ENCODE results near the gene VSTM2L.

DNA sequence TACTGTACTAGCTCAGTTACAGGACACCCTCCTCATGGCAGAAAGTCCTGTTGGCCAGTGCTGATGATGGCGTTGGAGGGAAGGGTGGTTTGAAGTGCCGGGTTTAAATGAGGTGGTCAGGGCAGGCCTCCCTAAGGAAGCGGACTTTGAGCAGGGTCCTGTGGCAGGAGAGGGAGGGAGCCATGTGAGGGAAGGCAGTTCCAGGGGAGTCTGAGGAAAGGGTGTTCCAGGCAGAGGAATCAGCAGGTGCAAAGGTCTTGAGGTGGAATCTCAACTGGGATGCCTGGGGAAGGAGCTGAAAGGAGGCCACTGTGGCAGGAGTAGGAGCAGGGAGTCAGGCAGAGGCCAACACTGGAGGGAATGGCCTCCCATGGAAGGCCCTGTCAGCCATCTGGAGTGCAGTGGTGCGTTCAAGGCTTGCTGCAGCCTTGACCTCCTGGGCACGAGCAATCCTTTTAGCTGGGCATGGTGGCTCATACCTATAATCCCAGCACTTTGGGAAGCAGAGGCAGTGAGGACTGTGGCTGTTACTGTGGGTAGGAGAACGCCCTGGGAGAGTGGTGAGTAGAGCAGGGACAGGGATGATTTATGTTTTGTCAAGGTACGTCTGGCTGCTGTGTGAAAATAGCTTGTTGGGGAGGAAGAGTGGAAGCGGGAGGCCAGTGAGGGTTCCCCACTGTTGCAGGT lies 26.2 kb downstream of the VSTM2L start:
- TF ChIP-seq POLR2AphosphoS5 (IDR thresholded peaks at IDR 0.05) (no peak), POLR2A (IDR thresholded peaks at IDR 0.05) (no peak)
- TF ChIP-seq, protein P1, sequence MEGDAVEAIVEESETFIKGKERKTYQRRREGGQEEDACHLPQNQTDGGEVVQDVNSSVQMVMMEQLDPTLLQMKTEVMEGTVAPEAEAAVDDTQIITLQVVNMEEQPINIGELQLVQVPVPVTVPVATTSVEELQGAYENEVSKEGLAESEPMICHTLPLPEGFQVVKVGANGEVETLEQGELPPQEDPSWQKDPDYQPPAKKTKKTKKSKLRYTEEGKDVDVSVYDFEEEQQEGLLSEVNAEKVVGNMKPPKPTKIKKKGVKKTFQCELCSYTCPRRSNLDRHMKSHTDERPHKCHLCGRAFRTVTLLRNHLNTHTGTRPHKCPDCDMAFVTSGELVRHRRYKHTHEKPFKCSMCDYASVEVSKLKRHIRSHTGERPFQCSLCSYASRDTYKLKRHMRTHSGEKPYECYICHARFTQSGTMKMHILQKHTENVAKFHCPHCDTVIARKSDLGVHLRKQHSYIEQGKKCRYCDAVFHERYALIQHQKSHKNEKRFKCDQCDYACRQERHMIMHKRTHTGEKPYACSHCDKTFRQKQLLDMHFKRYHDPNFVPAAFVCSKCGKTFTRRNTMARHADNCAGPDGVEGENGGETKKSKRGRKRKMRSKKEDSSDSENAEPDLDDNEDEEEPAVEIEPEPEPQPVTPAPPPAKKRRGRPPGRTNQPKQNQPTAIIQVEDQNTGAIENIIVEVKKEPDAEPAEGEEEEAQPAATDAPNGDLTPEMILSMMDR (IDR thresholded peaks at IDR 0.05): no peak

All from suprapubic skin (tissue), 4 donors.